ENCODE measurements around the gene SAMD3.

DNA sequence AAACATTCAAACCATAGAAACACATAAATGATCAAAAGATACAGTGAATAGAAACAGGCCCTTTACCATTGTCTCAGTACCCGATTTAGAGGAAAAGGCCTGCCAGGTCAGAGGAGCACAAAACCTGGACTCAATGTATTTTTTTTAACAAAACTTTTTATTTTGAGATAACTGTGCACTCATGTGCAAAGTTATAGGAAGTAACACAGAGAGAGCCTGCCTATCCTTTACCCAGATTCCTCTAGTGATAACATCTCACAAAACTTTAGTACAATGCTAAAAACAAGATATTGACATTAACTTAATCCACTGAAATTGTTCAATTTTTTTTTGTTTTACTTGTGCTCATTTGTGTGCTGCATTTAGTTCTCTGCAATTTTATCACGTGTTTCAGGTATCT, 36.8 kb upstream of the SAMD3 start:
- TF ChIP-seq, protein P1, sequence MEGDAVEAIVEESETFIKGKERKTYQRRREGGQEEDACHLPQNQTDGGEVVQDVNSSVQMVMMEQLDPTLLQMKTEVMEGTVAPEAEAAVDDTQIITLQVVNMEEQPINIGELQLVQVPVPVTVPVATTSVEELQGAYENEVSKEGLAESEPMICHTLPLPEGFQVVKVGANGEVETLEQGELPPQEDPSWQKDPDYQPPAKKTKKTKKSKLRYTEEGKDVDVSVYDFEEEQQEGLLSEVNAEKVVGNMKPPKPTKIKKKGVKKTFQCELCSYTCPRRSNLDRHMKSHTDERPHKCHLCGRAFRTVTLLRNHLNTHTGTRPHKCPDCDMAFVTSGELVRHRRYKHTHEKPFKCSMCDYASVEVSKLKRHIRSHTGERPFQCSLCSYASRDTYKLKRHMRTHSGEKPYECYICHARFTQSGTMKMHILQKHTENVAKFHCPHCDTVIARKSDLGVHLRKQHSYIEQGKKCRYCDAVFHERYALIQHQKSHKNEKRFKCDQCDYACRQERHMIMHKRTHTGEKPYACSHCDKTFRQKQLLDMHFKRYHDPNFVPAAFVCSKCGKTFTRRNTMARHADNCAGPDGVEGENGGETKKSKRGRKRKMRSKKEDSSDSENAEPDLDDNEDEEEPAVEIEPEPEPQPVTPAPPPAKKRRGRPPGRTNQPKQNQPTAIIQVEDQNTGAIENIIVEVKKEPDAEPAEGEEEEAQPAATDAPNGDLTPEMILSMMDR (IDR thresholded peaks at IDR 0.05) = no peak
- TF ChIP-seq POLR2A (IDR thresholded peaks at IDR 0.05) = no peak

Measured in adrenal gland (tissue), 5 donors.